Natural killer cell (primary cell): ENCODE measurements around the gene SBK3. TPM values are rescaled to one million over a fixed set of nuclear protein-coding genes. Genes with fewer than 3 reads are reported as not detected.

Source experiments
- ATAC-seq, 3 donors: fragments of 150-1000 bp in 2 of 3; fragments of 200-7000 bp in 1 of 3; cut with Tn5 transposase; 1 replicate in 1 of 3; 2 replicates in 2 of 3; pipeline ENCODE4 v1.10.0; 2021; ENCODE audit warnings: mild to moderate bottlenecking in 2 of 3, moderate library complexity in 2 of 3
- DNase-seq, 2 donors: peaks; one replicate each; pipeline versions ENCODE4 v3.0.0 to v3.0.0-alpha.2; 2013 to 2021; ENCODE audit warnings: mixed read lengths in 1 of 2
- H3K27ac ChIP-seq: one replicate; pipeline ENCODE4 v1.5.1; 2013; ENCODE audit warnings: mild to moderate bottlenecking, low read length
- H3K27me3 ChIP-seq: one replicate; pipeline ENCODE4 v1.6.1; 2013; ENCODE audit warnings: low read length; ENCODE audit not compliant: control insufficient read depth, insufficient read depth
- H3K36me3 ChIP-seq: one replicate; pipeline ENCODE4 v1.6.1; 2013; ENCODE audit warnings: low read length; ENCODE audit not compliant: control insufficient read depth, insufficient read depth
- H3K4me1 ChIP-seq: one replicate; pipeline ENCODE4 v1.6.1; 2013; ENCODE audit warnings: low read length; ENCODE audit not compliant: control insufficient read depth, insufficient read depth
- H3K4me3 ChIP-seq: one replicate; pipeline ENCODE4 v1.5.1; 2013; ENCODE audit warnings: low read length
- H3K9me3 ChIP-seq: one replicate; pipeline ENCODE4 v1.6.1; 2013; ENCODE audit warnings: low read length; ENCODE audit not compliant: control insufficient read depth, insufficient read depth
- H3K27ac Mint-ChIP-seq, 2 donors: one replicate each; pipeline ENCODE4 v1.8.0; 2022; ENCODE audit warnings: mild to moderate bottlenecking in 2 of 2, mixed read lengths in 2 of 2, moderate library complexity in 1 of 2
- H3K27me3 Mint-ChIP-seq, 2 donors: one replicate each; pipeline ENCODE4 v1.8.0; 2022; ENCODE audit warnings: low read depth in 2 of 2, mixed read lengths in 2 of 2
- H3K36me3 Mint-ChIP-seq: one replicate; pipeline ENCODE4 v1.8.0; 2022; ENCODE audit warnings: mixed read lengths
- H3K4me1 Mint-ChIP-seq, 2 donors: one replicate each; pipeline ENCODE4 v1.8.0; 2022; ENCODE audit warnings: mixed read lengths in 2 of 2
- H3K4me3 Mint-ChIP-seq: one replicate; pipeline ENCODE4 v1.8.0; 2022; ENCODE audit warnings: mild to moderate bottlenecking, moderate library complexity, mixed read lengths
- H3K9me3 Mint-ChIP-seq, 2 donors: one replicate each; pipeline ENCODE4 v1.8.0; 2022; ENCODE audit warnings: mixed read lengths in 2 of 2
- WGBS: methylation state at CpG from one replicate; pipeline ENCODE4 v1.1.7; 2013; ENCODE audit warnings: missing lambda C conversion rate; ENCODE audit not compliant: insufficient coverage; 5-methylcytosine and 5-hydroxymethylcytosine counted together
- intact Hi-C: fragments of 100-400 bp; cut with micrococcal nuclease; formaldehyde crosslinking; loops from one replicate; pipeline ENCODE4 v1.14.2; 2022
- total RNA-seq, 4 donors: library from RNA; stranded (reverse); fragments of 120-200 nt in 1 of 4; gene quantifications; one replicate each; pipeline versions ENCODE4 v1.2.3 to v1.2.4, GENCODE V29; 2013 to 2022
- TF ChIP-seq, protein P1 (sequence below): fragments of 200-600 bp; IDR thresholded peaks from one replicate; pipeline ENCODE4 v1.8.0; 2022; ENCODE audit warnings: antibody characterized with exemption

The SBK3 gene
- total RNA-seq, 3 donors from 2014 or later (not counting 1 experiment from before 2014, with no cell fraction given), result not detected

DNA sequence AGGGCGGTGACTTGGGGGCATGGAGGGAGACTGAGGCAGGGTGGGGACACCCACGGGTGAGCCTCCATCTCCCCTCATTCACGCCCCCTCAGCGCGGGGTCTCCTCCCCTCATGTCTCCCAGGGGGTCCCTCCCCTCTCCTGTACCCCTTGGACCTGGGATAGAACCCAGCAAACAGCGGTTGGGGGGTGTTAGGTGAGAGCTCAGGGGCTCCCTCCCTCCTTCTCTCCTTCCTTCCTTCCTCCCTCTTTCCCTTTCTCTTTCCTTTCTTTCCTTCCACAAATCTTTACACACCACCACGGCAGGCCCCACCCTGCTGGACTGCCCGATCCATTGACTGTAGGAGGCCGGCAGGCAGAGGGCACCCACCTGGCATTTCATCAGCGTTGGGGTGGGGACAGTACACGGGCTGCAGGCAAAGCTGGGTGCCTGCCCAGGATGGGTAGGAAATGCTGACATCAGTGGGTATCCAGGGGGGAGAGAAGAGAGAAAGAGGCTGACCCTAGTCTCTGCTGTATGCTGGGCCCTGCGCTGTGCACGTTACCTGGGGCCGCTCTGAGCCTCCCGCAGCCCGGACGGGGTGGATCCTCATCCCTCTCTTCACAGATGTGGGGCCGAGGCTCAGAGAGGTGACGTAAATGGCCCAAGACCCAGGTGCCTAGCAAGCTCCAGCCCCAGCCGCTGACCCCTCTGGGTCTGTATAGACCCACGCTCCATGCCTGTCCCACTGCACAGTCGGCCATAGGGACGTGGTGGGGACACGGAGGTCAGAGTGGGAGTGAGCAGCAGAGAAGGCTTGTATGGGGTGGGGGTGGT lies 53.6 kb downstream of the SBK3 start:
- no peak overlapping the region for H3K27ac Mint-ChIP-seq
- WGBS, result 77% methylated on average over 19 of the region's 24 CpGs
- Histone ChIP-seq H3K4me3 (no peak overlapping the region), H3K4me1 (no peaks in the 10 kb centered on the region), H3K27ac (no peak overlapping the region), H3K36me3 (no peaks in the 10 kb centered on the region), H3K9me3 (no peaks in the 10 kb centered on the region), H3K27me3 (no peaks in the 10 kb centered on the region)
- H3K4me3 Mint-ChIP-seq, result no peak overlapping the region
- no peaks in the 10 kb centered on the region for H3K9me3 Mint-ChIP-seq
- intact Hi-C loops, result no loop called here
- H3K36me3 Mint-ChIP-seq, result no peaks in the 10 kb centered on the region
- ATAC-seq (no peak), DNase-seq (no peak)
- H3K4me1 Mint-ChIP-seq, result no peaks in the 10 kb centered on the region
- H3K27me3 Mint-ChIP-seq, result peaks cover 0 to 6% of the 10 kb centered on the region in 2 donors
- TF ChIP-seq, protein P1, sequence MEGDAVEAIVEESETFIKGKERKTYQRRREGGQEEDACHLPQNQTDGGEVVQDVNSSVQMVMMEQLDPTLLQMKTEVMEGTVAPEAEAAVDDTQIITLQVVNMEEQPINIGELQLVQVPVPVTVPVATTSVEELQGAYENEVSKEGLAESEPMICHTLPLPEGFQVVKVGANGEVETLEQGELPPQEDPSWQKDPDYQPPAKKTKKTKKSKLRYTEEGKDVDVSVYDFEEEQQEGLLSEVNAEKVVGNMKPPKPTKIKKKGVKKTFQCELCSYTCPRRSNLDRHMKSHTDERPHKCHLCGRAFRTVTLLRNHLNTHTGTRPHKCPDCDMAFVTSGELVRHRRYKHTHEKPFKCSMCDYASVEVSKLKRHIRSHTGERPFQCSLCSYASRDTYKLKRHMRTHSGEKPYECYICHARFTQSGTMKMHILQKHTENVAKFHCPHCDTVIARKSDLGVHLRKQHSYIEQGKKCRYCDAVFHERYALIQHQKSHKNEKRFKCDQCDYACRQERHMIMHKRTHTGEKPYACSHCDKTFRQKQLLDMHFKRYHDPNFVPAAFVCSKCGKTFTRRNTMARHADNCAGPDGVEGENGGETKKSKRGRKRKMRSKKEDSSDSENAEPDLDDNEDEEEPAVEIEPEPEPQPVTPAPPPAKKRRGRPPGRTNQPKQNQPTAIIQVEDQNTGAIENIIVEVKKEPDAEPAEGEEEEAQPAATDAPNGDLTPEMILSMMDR, result no peak

Other genes starting within 250 kb of the SBK3 start
- gene TMEM150B, start 220.2 kb downstream of the SBK3 start, total RNA-seq, result 1 to 10 TPM in 1 of 3 donors, under 1 TPM in 1, not detected in 1; 0.87 to 2.1 TPM
- 100 to 1,000 TPM in 1 of 3 donors, 10 to 100 TPM in 2; 44.5 to 147 (median 46.8) TPM for gene KMT5C, start 205.7 kb downstream of the SBK3 start, total RNA-seq
- 1 to 10 TPM in 1 of 3 donors, under 1 TPM in 1, not detected in 1; 0.26 to 6.5 TPM for gene COX6B2, start 190.8 kb downstream of the SBK3 start, total RNA-seq
- not detected for gene GARIN5B, start 182.3 kb downstream of the SBK3 start, total RNA-seq
- gene IL11, start 175.1 kb downstream of the SBK3 start, total RNA-seq, result under 1 TPM; 0.14 to 0.35 (median 0.27) TPM
- gene TMEM190, start 168.7 kb downstream of the SBK3 start, total RNA-seq, result not detected
- gene TMEM238, start 161.3 kb downstream of the SBK3 start, total RNA-seq, result 1 to 10 TPM; 2.9 to 5.1 (median 4.0) TPM
- 1,000 to 10,000 TPM; 1,373 to 1,704 (median 1,679) TPM for gene RPL28, start 159.6 kb downstream of the SBK3 start, total RNA-seq
- gene UBE2S, start 137.8 kb downstream of the SBK3 start, total RNA-seq, result 100 to 1,000 TPM in 1 of 3 donors, 10 to 100 TPM in 2; 60.2 to 107 (median 63.9) TPM
- not detected for gene SHISA7, start 102.2 kb downstream of the SBK3 start, total RNA-seq
- 10 to 100 TPM in 1 of 3 donors, 1 to 10 TPM in 2; 7.2 to 12.4 (median 9.5) TPM for gene ISOC2, start 83.9 kb downstream of the SBK3 start, total RNA-seq
- gene C19orf85, start 80.8 kb downstream of the SBK3 start, total RNA-seq, result not detected
- 10 to 100 TPM; 20.8 to 28.7 (median 24.1) TPM for gene ZNF628, start 68.9 kb downstream of the SBK3 start, total RNA-seq
- 10 to 100 TPM in 1 of 3 donors, 1 to 10 TPM in 2; 8.7 to 12.5 (median 8.8) TPM for gene NAT14, start 60.4 kb downstream of the SBK3 start, total RNA-seq
- under 1 TPM; 0.11 to 0.68 (median 0.58) TPM for gene SSC5D, start 57.1 kb downstream of the SBK3 start, total RNA-seq
- gene SBK2, start 8.4 kb downstream of the SBK3 start, total RNA-seq, result not detected
- gene ZNF579, start 35.3 kb upstream of the SBK3 start, total RNA-seq, result 10 to 100 TPM in 1 of 3 donors, 1 to 10 TPM in 2; 8.3 to 11.2 (median 9.5) TPM
- gene FIZ1, start 54.0 kb upstream of the SBK3 start, total RNA-seq, result 10 to 100 TPM in 2 of 3 donors, 1 to 10 TPM in 1; 8.5 to 18.2 (median 10.3) TPM
- gene ZNF524, start 54.7 kb upstream of the SBK3 start, total RNA-seq, result 10 to 100 TPM in 2 of 3 donors, 1 to 10 TPM in 1; 9.2 to 12.6 (median 12.5) TPM
- 10 to 100 TPM; 18.5 to 22.1 (median 20.9) TPM for gene ZNF865, start 60.1 kb upstream of the SBK3 start, total RNA-seq
- 1 to 10 TPM; 6.4 to 7.9 (median 7.1) TPM for gene ZNF784, start 79.0 kb upstream of the SBK3 start, total RNA-seq
- 10 to 100 TPM; 38.0 to 46.0 (median 40.0) TPM for gene ZNF580, start 95.5 kb upstream of the SBK3 start, total RNA-seq
- 10 to 100 TPM; 15.4 to 21.9 (median 19.0) TPM for gene ZNF581, start 98.1 kb upstream of the SBK3 start, total RNA-seq
- 1 to 10 TPM; 2.0 to 3.2 (median 3.2) TPM for gene CCDC106, start 102.7 kb upstream of the SBK3 start, total RNA-seq
- 100 to 1,000 TPM; 304 to 322 (median 321) TPM for gene U2AF2, start 109.5 kb upstream of the SBK3 start, total RNA-seq
- gene EPN1, start 129.7 kb upstream of the SBK3 start, total RNA-seq, result 10 to 100 TPM; 47.6 to 56.4 (median 51.8) TPM
- not detected for gene NLRP9, start 192.9 kb upstream of the SBK3 start, total RNA-seq
- gene RFPL4A, start 213.6 kb upstream of the SBK3 start, total RNA-seq, result not detected
- not detected for gene RFPL4AL1, start 223.6 kb upstream of the SBK3 start, total RNA-seq